Cortex of kidney (tissue), 1 donor: ENCODE measurements around the gene NCKAP5.

Source experiments
- DNase-seq: peaks from one replicate; lab custom pipeline; 2025; lab: John Stamatoyannopoulos, UW

Gene NCKAP5

GRCh38 chr2:133085646-133086045 is 482.6 kb downstream of the NCKAP5 start:
- DNase-seq = no peak

DNA sequence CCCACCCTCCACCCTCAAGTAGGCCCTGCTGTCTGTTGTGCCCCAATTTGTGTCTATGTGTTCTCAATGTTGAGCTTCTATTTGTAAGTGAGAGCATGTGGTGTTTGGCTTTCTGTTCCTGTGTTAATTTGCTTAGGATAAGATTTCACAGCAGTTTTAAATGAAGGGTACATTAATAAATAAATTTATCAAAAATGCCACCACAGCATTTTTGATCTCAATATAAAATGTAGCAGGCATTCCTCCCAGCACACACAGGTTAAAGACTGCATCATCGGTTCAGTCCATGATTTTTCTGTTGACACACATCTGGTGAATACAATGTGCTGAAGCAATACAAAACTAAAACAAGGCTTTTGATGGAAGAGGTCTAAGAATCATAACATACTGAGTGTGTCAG is 486.2 kb downstream of the NCKAP5 start:
- DNase-seq = no peak

GRCh38 chr2:133080822-133081221 is 487.4 kb downstream of the NCKAP5 start:
- no peak for DNase-seq

DNA sequence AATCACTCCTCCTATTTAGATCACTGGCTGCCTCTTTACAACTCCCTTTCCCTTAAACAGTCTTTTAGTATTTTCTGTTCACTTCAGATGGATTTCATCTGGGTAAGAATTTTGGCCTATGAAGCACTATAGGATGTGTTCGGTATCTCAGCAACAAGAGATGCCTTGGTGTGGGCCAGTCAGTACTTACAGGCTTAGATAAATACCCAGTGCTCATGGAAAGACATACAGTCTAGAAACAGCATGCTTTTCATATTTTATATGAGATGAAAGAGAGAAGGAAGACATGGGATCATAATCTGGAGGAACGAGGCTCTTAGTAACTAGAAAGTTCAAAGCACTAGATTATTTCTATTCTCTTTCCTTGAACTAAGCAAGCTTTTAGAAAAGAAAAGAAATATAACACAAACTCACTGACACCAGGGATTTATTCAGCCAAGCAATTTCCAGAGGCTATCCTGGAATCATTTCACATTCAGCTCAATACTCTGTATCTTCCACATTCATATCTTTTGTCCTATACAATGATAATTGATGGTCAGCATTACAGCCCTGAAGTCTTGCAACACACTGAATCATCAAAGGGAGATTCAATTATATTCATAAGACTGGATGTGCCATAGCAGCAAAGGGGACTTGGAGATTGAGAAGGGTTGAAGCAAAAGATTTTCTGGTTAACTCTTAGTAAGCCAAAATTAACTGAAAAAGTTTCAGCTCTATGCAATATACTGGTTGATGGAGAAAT is 489.4 kb downstream of the NCKAP5 start:
- DNase-seq = no peak

DNA sequence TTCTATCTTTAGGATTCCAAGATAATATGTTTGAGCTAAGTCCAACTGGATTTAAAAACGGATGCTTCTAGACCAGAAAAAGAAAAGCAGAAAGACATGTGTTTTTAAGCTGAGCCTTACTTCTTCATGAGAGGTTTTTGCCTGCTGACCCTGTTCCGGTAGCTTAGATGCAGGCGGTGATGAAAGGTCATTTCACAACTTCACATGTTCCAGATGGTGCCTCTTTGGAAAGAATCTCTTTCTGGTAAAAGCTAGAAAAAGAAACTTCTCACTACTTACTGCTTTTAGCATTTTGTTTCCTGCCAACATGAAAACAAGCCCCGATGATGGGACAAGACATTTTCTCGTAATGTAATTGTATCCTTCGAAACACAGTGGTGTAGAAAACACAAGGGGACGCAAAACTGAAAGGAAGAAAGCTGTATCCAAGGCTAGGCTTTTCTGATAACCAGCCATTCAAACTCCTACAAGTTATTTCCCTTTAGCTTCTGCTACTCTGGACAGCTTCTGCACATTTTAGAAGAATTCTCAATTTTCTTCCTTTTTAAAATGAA is 490.9 kb downstream of the NCKAP5 start:
- no peak for DNase-seq

DNA sequence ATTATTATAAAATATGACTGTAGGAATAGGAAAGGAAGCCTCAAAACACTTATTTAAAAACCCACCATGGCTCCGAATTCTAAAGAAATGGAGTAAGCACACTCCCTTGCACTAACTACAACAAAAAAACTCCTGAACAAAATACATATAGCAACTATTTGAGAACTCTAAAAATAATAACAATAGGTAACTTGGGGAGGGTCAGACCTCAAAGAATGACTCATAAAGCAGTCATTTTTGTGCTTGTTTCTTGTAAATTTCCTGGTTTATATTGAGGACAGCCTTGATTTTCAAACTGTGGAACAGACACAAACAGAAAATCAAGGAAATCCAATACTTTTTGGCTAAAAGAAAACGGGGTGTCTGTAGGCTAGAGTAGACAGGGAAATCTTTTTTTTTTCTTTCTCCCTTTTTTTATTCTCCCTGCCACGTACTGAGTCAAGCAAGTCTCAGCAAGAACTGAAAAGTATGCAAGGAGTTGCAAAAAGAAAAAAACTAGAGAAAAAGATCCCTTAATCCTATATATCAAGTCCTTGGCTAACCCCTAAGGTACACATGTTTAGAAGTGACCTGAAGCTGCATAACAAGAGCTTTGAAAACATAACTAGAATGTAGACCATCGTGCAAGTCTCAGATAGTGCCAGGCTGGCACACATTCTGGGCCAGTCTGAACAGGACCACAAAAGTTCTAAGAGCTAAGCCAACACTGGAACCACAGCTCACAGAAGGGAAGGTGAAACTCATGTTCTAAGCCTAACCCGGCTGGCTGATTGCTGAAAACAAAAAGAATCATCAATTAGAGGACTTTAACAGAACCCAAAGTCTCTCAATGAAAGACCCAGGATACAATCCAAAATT is 495.2 kb downstream of the NCKAP5 start:
- no peak for DNase-seq

- no peak for DNase-seq
These were observed 504.5 kb downstream of the NCKAP5 start for GRCh38 chr2:133063775-133064174.

DNA sequence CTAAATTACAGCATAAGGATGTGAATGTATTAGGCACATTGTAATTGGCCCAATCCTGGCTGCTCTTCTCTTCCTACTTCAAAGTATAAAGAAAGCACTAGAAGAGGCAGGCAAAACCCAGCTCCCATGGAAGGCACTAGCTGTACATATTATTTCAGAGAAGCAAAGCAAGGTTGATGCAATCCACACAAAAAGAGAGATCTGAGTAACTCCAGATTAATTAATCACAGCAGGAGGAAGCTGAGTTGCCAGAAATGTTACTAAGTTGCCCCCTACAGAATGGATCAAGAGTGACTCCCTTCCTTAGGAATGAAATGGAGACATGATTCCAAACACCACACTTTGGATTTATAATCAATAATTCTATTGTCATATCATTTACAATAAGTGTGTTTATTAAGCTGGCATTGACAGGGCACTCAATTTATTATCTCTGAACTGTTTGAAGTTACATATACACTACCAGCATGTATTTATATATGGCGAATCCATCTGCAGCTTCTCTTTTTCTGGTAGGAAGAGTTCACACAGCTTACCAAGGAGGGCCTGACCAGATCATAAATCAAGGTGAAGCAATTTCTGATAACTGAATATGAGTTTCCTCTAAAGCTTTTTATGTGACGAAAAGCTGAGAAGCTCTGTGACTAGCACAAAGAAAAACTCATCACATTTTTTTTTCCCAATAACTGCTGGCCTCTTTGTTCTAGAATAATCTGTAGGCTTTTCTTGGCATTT is 505.2 kb downstream of the NCKAP5 start:
- no peak for DNase-seq

- DNase-seq = no peak
These were observed 506.2 kb downstream of the NCKAP5 start for GRCh38 chr2:133061874-133062593.

DNA sequence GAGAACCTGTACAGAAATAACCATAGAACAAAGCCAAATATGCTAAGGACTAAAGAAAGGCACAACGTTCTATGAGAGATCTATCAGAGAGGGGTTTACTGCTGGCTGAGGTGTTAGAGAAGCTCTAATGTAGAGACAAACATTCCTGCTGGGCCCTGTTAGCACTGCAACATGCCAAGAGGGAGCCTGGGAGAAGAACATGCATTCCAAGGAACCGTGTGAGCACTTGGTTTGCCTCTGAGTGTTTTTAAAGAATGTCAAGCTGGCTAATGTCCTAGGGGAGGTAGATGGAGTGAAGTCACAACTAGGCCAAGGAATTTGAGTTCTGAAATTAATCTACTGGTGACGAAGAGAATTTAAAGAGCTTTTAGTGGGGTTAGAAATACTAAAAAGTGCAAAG is 514.0 kb downstream of the NCKAP5 start:
- no peak for DNase-seq

GRCh38 chr2:133053541-133053940 is 514.7 kb downstream of the NCKAP5 start:
- DNase-seq = no peak

GRCh38 chr2:133045787-133046186 is 522.5 kb downstream of the NCKAP5 start:
- DNase-seq = no peak

DNA sequence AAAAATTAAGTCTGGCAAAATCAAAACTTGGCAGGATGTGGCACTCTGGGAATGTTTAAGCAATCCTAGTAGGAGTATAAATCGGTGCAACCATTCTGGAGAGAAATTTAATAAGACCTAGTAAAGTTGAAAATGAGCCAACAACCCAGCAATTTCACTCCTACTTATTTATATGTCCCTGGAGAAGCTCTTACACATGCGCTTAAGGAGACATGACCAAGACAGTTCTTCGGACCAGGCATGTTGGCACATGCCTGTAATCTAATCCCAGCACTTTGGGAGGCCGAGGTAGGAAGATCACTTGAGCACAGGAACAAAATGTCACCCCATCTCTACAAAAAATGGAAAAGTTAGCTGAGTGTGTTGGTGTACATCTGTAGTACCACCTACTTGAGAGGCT is 523.7 kb downstream of the NCKAP5 start:
- DNase-seq = no peak

DNA sequence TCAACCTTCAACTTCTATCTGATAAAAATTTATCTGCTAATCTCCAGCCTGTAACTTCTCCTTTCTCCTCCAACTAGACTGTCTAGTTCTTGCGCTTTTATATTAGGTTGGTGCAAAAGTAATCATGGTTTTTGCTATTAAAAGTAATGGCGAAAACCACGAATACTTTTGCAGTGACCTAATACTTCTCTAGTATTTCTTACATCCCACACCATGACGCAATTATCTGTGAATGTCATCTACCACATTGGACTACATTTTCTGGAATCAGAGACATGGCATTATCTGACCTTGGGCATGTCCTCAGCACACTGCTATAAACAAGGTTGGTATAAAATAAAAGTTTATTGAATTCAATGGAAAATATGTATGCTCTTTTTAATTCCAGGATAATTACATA is 528.1 kb downstream of the NCKAP5 start:
- no peak for DNase-seq

- DNase-seq = no peak
These were observed 528.7 kb downstream of the NCKAP5 start for GRCh38 chr2:133039531-133039930.

DNA sequence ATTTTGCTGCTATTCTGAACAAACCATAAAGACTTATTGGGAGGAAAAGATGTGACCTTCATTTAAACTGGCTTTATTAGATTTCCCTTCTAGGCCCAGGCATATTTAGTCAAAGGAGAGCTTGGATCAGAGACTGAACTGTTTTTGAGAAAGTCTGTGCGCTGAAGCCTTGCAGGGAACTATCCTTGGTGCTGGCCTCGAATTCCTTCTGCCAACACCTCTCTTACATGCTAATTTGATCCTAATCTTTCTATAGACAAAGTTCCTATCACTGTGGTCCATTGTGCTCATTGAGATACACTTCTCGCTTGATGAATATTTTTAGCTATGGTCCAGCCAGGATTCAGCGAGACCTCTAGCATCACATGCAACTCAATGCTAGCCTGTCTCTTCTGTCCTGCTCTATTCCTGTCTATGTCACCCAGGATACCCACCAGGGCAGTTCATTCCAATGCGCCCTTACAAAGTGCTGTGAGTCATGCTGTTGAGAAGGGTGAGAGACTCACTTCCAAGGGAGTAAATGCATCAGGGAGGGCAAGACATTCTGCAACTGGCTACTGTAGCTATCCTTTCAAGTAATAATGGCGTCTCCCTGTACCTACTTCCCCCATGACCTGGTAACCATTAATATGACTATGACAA is 541.6 kb downstream of the NCKAP5 start:
- no peak for DNase-seq

- DNase-seq = no peak
These were observed 543.3 kb downstream of the NCKAP5 start for GRCh38 chr2:133025004-133025403.

DNA sequence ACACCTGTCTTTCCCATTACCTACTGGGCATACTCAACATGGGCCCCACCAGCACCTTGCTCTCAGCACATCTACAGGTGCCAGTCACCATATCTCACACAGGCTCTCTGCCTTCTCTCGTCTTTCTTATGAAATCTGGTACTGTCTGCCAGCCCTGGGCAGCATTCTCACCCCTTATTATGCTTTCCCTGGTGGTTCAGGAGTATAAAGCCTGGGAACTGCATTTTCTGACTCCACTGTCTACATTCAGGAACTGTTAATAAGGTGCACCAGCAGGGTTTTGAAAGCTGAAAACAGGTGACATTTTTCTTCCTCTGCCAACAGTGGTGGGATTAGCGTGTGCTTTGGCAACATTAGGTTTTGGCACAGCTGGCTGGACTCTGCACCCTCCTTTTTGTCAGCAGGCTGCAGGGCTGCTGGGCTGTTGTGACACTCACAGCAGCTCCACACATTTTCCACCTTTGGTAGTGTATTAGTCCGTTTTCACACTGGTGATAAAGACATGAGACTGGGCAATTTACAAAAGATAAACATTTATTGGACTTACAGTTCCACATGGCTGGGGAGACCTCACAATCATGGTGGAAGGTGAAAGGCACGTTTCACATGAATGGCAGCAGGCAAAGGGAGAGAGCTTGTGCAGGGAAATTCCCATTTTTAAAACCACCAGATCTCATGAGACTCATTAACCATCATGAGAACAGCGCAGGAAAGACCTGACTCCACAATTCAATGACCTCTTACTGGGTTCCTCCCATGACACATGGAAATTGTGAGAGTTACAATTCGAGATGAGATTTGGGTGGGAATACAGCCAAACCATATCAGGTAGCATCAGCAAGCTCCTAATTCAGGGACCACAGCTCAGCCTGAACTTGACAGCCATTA is 555.2 kb downstream of the NCKAP5 start:
- DNase-seq = no peak

- no peak for DNase-seq
These were observed 563.6 kb downstream of the NCKAP5 start for GRCh38 chr2:133004623-133005022.

- no peak for DNase-seq
These were observed 568.8 kb downstream of the NCKAP5 start for GRCh38 chr2:132999421-132999820.
